Epithelial cell of proximal tubule (primary cell): ENCODE measurements around the gene USP3. TPM values are rescaled to one million over a fixed set of nuclear protein-coding genes. Genes with fewer than 3 reads are reported as not detected.

Experiments
- DNase-seq: peaks from one replicate; pipeline ENCODE4 v3.0.0-alpha.2; 2011; ENCODE audit warnings: low read depth
- H3K4me3 ChIP-seq: 2 replicates; pipeline ENCODE4 v1.5.1; 2011; ENCODE audit warnings: low read depth, mild to moderate bottlenecking, low read length
- CTCF ChIP-seq: conservative IDR thresholded peaks from 2 replicates; pipeline ENCODE4 v1.5.1; 2012; ENCODE audit warnings: low read depth, mild to moderate bottlenecking, low read length
- total RNA-seq: library from RNA; depleted of rRNA; stranded (reverse); fragments of >200 nt; gene quantifications from 2 replicates; pipeline ENCODE4 v1.2.3, GENCODE V29; 2015

Gene USP3
- total RNA-seq, 1 donor from 2014 or later, result 34.2 TPM

DNA sequence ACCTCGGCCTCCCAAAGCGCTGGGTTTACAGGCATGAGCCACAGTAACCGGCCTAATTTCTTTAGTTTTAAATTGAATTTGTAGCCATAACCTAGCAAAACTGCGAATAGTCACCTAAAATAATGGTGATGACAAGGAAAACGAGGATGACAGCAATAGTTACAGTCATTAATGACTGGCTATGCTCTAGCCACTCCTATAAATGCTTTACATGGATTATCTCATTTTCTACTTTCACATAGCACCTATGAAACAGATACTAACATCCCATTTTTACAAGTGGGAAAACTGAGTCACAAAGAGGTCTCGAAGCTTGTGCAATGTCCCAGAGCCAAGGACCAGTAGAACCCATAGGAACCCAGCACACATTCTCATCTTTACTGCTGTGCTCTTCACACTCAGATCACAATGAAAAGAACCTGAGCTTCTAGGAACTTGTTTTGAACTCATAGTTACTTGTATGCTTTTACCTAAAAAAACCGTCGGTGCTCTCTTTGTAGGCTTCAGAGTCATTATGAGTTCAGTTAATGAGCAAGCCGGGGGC, 132.2 kb downstream of the USP3 start:
- no peak for TF ChIP-seq CTCF
- DNase-seq, result no peak
- H3K4me3 ChIP-seq, result no peak overlapping the region

DNA sequence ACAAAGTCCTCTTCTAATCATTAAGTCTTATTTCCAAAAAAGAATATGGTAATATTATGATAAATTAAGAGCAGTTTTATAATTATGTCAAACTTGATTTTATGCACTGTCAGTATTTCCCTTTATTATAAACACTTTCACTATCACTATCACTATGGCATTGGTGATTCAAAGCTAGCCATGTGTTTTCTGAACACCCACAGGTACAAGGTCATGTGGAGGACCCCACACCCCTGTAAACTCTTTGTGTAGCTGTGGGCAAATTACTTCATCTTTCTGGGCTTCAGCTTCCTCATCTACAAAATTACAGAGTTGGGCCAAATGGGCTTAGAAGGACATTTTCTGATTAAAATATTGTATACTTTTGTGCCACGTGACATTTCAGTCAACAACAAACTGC, 134.4 kb downstream of the USP3 start:
- TF ChIP-seq CTCF, result no peak
- H3K4me3 ChIP-seq, result no peak overlapping the region
- DNase-seq, result no peak

DNA sequence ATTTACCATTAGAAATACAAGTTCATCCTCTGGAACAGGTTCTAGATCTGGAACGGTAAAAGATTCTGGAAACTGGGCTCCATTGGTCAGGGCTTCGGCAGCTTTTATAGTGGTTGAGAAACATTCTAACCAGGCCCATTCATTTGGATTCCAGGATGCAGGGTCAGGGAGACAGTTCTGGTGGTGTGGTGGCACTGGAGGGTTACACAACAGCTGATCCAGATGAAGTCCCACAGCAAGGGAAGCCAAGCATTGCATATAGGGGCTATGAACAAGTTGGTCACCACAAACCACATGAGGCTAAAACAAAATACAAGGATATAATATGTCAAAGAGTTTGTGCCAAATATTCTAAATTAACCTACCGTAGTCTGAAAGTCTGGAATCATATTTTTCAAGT, 135.8 kb downstream of the USP3 start:
- no peak for DNase-seq
- TF ChIP-seq CTCF, result no peak
- H3K4me3 ChIP-seq, result no peak overlapping the region

Other genes starting within 250 kb of the USP3 start
- 2.7 and 3.9 TPM in 2 replicates for gene APH1B, start 227.0 kb upstream of the USP3 start, total RNA-seq
- gene CA12, start 122.7 kb upstream of the USP3 start, total RNA-seq, result 6.3 and 19.7 TPM in 2 replicates
- gene FBXL22, start 92.8 kb downstream of the USP3 start, total RNA-seq, result not detected in 2 replicates